WTC11 (cell line): ENCODE measurements around the gene WDFY4. TPM values are rescaled to one million over a fixed set of nuclear protein-coding genes. Genes with fewer than 3 reads are reported as not detected.

ENCODE experiments used
- ARID4B ChIP-seq: sonication (generic); formaldehyde crosslinking; IDR thresholded peaks from 2 replicates; pipeline ENCODE4 v1.8.0; 2023; ENCODE audit warnings: missing genetic modification reagents, mild to moderate bottlenecking, borderline replicate concordance
- ATF2 ChIP-seq: sonication (generic); formaldehyde crosslinking; IDR thresholded peaks from 2 replicates; pipeline ENCODE4 v1.8.1; 2022; ENCODE audit warnings: low read depth, missing genetic modification reagents, borderline replicate concordance
- ATF6 ChIP-seq: sonication (generic); formaldehyde crosslinking; IDR thresholded peaks from 2 replicates; pipeline ENCODE4 v1.8.1; 2023; ENCODE audit warnings: mild to moderate bottlenecking, missing genetic modification reagents
- CREM ChIP-seq: sonication (generic); formaldehyde crosslinking; IDR thresholded peaks from 2 replicates; pipeline ENCODE4 v1.8.1; 2022; ENCODE audit warnings: mild to moderate bottlenecking, missing genetic modification reagents, moderate library complexity
- CTCF ChIP-seq: fragments of 200-600 bp; IDR thresholded peaks from 2 replicates; pipeline ENCODE4 v1.8.0; 2022; ENCODE audit warnings: antibody characterized with exemption
- IRF2 ChIP-seq: sonication (generic); formaldehyde crosslinking; IDR thresholded peaks from 2 replicates; pipeline ENCODE4 v1.8.0; 2022; ENCODE audit warnings: low read depth, missing genetic modification reagents, borderline replicate concordance
- SOX15 ChIP-seq: fragments of 250-450 bp; sonication (Bioruptor Pico); IDR thresholded peaks from 2 replicates; pipeline ENCODE4 v1.9.0; 2021; ENCODE audit warnings: mild to moderate bottlenecking
- USF2 ChIP-seq: sonication (generic); formaldehyde crosslinking; IDR thresholded peaks from 2 replicates; pipeline ENCODE4 v1.8.1; 2023; ENCODE audit warnings: mild to moderate bottlenecking, missing genetic modification reagents, moderate library complexity
- ZNF121 ChIP-seq: sonication (generic); formaldehyde crosslinking; IDR thresholded peaks from 2 replicates; pipeline ENCODE4 v1.8.0; 2023; ENCODE audit warnings: missing genetic modification reagents
- ZNF219 ChIP-seq: sonication (generic); formaldehyde crosslinking; IDR thresholded peaks from 2 replicates; pipeline ENCODE4 v1.8.0; 2023; ENCODE audit warnings: missing genetic modification reagents, mild to moderate bottlenecking, borderline replicate concordance
- ZNF532 ChIP-seq: fragments of 250-450 bp; sonication (Bioruptor Pico); IDR thresholded peaks from 2 replicates; pipeline ENCODE4 v1.9.0; 2021; ENCODE audit warnings: mild to moderate bottlenecking, borderline replicate concordance
- ZSCAN18 ChIP-seq: fragments of 250-450 bp; sonication (Bioruptor Pico); IDR thresholded peaks from 2 replicates; pipeline ENCODE4 v2.1.2; 2022; ENCODE audit warnings: mild to moderate bottlenecking, moderate library complexity
- total RNA-seq: library from RNA; stranded (reverse); gene quantifications from 3 replicates; pipeline ENCODE4 v1.2.3, GENCODE V29; 2021

WDFY4 gene
- total RNA-seq, 1 experiment from 2014 or later: 0.13 TPM

- no peak for TF ChIP-seq ARID4B
- TF ChIP-seq CREM (CRISPR knock-in tag): no peak
- TF ChIP-seq IRF2 (CRISPR knock-in tag): no peak
- no peak for TF ChIP-seq USF2
- no peak for TF ChIP-seq SOX15 (CRISPR knock-in tag)
- TF ChIP-seq ZNF532 (CRISPR knock-in tag): no peak
- no peak for TF ChIP-seq ZNF219 (CRISPR knock-in tag)
- TF ChIP-seq ATF2 (CRISPR knock-in tag): no peak
- no peak for TF ChIP-seq CTCF
- TF ChIP-seq ATF6 (CRISPR knock-in tag): no peak
- no peak for TF ChIP-seq ZNF121
- TF ChIP-seq ZSCAN18 (CRISPR knock-in tag): no peak
Measured at GRCh38 chr10:48833674-48834073, 149.0 kb downstream of the WDFY4 start (continued).
